WTC11 (cell line): ENCODE measurements around the gene GBP7. TPM values are rescaled to one million over a fixed set of nuclear protein-coding genes. Genes with fewer than 3 reads are reported as not detected.
A peak's percentile ranks its signal among the peaks of the same experiment; 100 is the strongest.

ENCODE experiments used
- ATAC-seq: fragments of 200-7000 bp; cut with Tn5 transposase; 2 replicates; pipeline ENCODE4 v1.10.0; 2021; ENCODE audit warnings: mild to moderate bottlenecking, moderate library complexity
- CTCF ChIA-PET: fragments of 300-600 bp; sonication (Branson Sonifier 250); formaldehyde crosslinking; loops from one replicate; lab custom pipeline; 2021; ENCODE audit warnings: antibody characterized with exemption; lab: Charles Lee
- POLR2A ChIA-PET: fragments of 350-600 bp; sonication (Branson Sonifier 250); formaldehyde crosslinking; loops from one replicate; lab custom pipeline; 2021; ENCODE audit warnings: antibody characterized with exemption; lab: Charles Lee
- DNase-seq: peaks from one replicate; pipeline ENCODE4 v3.0.0; 2021; ENCODE audit warnings: low spot score
- H3K27ac Mint-ChIP-seq: 2 replicates; pipeline ENCODE4 v1.8.0; 2021; ENCODE audit warnings: mixed read lengths
- H3K27me3 Mint-ChIP-seq: 2 replicates; pipeline ENCODE4 v1.8.0; 2021; ENCODE audit warnings: low read depth, mild to moderate bottlenecking, moderate library complexity, mixed read lengths
- H3K36me3 Mint-ChIP-seq: 2 replicates; pipeline ENCODE4 v1.8.0; 2021; ENCODE audit warnings: mixed read lengths
- H3K4me1 Mint-ChIP-seq: 2 replicates; pipeline ENCODE4 v1.8.0; 2022; ENCODE audit warnings: mixed read lengths
- H3K4me3 Mint-ChIP-seq: 2 replicates; pipeline ENCODE4 v1.8.0; 2021; ENCODE audit warnings: mild to moderate bottlenecking, moderate library complexity, mixed read lengths
- H3K9me3 Mint-ChIP-seq: 2 replicates; pipeline ENCODE4 v1.8.0; 2021; ENCODE audit warnings: mixed read lengths
- CREB1 ChIP-seq: sonication (generic); formaldehyde crosslinking; IDR thresholded peaks from 2 replicates; pipeline ENCODE4 v1.8.0; 2023; ENCODE audit warnings: mild to moderate bottlenecking, missing genetic modification reagents
- ELF4 ChIP-seq: sonication (generic); formaldehyde crosslinking; IDR thresholded peaks from 2 replicates; pipeline ENCODE4 v1.8.1; 2022; ENCODE audit warnings: low read depth, mild to moderate bottlenecking, moderate library complexity, missing genetic modification reagents
- FOXP4 ChIP-seq: sonication (generic); formaldehyde crosslinking; IDR thresholded peaks from 2 replicates; pipeline ENCODE4 v1.8.0; 2022; ENCODE audit warnings: mild to moderate bottlenecking, missing genetic modification reagents
- IRF1 ChIP-seq: sonication (generic); formaldehyde crosslinking; IDR thresholded peaks from 2 replicates; pipeline ENCODE4 v1.8.0; 2023; ENCODE audit warnings: missing genetic modification reagents
- IRF2 ChIP-seq: sonication (generic); formaldehyde crosslinking; IDR thresholded peaks from 2 replicates; pipeline ENCODE4 v1.8.0; 2022; ENCODE audit warnings: low read depth, missing genetic modification reagents, borderline replicate concordance
- NFYB ChIP-seq: sonication (generic); formaldehyde crosslinking; conservative IDR thresholded peaks from 2 replicates; pipeline ENCODE4 v1.8.0; 2022; ENCODE audit warnings: low read depth, missing genetic modification reagents
- NR1H2 ChIP-seq: sonication (generic); formaldehyde crosslinking; IDR thresholded peaks from 2 replicates; pipeline ENCODE4 v1.9.0; 2021; ENCODE audit warnings: mild to moderate bottlenecking, moderate library complexity, missing genetic modification reagents
- OVOL2 ChIP-seq: fragments of 250-450 bp; sonication (Bioruptor Pico); IDR thresholded peaks from 2 replicates; pipeline ENCODE4 v1.9.0; 2021; ENCODE audit warnings: mild to moderate bottlenecking, borderline replicate concordance
- PREB ChIP-seq: sonication (generic); formaldehyde crosslinking; IDR thresholded peaks from 2 replicates; pipeline ENCODE4 v1.8.1; 2022; ENCODE audit warnings: mild to moderate bottlenecking, missing genetic modification reagents, moderate library complexity, borderline replicate concordance
- PRRX2 ChIP-seq: fragments of 250-450 bp; sonication (Bioruptor Pico); IDR thresholded peaks from 2 replicates; pipeline ENCODE4 v1.8.0; 2021; ENCODE audit warnings: mild to moderate bottlenecking
- SMAD4 ChIP-seq: sonication (generic); formaldehyde crosslinking; IDR thresholded peaks from 2 replicates; pipeline ENCODE4 v1.8.0; 2022; ENCODE audit warnings: mild to moderate bottlenecking, missing genetic modification reagents
- SP1 ChIP-seq: sonication (generic); formaldehyde crosslinking; conservative IDR thresholded peaks from 2 replicates; pipeline ENCODE4 v1.8.1; 2022; ENCODE audit warnings: missing genetic modification reagents
- TCF7 ChIP-seq: sonication (generic); formaldehyde crosslinking; IDR thresholded peaks from 2 replicates; pipeline ENCODE4 v1.8.0; 2022; ENCODE audit warnings: mild to moderate bottlenecking, low read depth, missing genetic modification reagents, moderate library complexity
- TEAD1 ChIP-seq: sonication (generic); formaldehyde crosslinking; IDR thresholded peaks from 2 replicates; pipeline ENCODE4 v1.8.0; 2022; ENCODE audit warnings: mild to moderate bottlenecking, missing genetic modification reagents
- ZBTB21 ChIP-seq: sonication (generic); formaldehyde crosslinking; IDR thresholded peaks from 2 replicates; pipeline ENCODE4 v1.8.1; 2023; ENCODE audit warnings: mild to moderate bottlenecking, missing genetic modification reagents, borderline replicate concordance
- ZNF219 ChIP-seq: sonication (generic); formaldehyde crosslinking; IDR thresholded peaks from 2 replicates; pipeline ENCODE4 v1.8.0; 2023; ENCODE audit warnings: missing genetic modification reagents, mild to moderate bottlenecking, borderline replicate concordance
- ZNF423 ChIP-seq: fragments of 250-450 bp; sonication (Bioruptor Pico); IDR thresholded peaks from 2 replicates; pipeline ENCODE4 v2.1.2; 2022; ENCODE audit warnings: mild to moderate bottlenecking, moderate library complexity
- total RNA-seq: library from RNA; stranded (reverse); gene quantifications from 3 replicates; pipeline ENCODE4 v1.2.3, GENCODE V29; 2021
- TF ChIP-seq, protein P1 (sequence below): sonication (generic); formaldehyde crosslinking; conservative IDR thresholded peaks from 2 replicates; pipeline ENCODE4 v1.8.1; 2023; ENCODE audit warnings: mild to moderate bottlenecking, low read depth, missing genetic modification reagents, moderate library complexity
- TF ChIP-seq, protein P2 (sequence below): sonication (generic); formaldehyde crosslinking; IDR thresholded peaks from 2 replicates; pipeline ENCODE4 v1.8.1; 2023; ENCODE audit warnings: mild to moderate bottlenecking, missing genetic modification reagents, moderate library complexity
- TF ChIP-seq, protein P3 (sequence below): sonication (generic); formaldehyde crosslinking; IDR thresholded peaks from 2 replicates; pipeline ENCODE4 v1.8.0; 2022; ENCODE audit warnings: mild to moderate bottlenecking, missing genetic modification reagents
- TF ChIP-seq, protein P4 (sequence below): fragments of 250-450 bp; sonication (Bioruptor Pico); IDR thresholded peaks from 2 replicates; pipeline ENCODE4 v1.8.0; 2021; ENCODE audit warnings: mild to moderate bottlenecking
- TF ChIP-seq, protein P5 (sequence below): sonication (generic); formaldehyde crosslinking; IDR thresholded peaks from 2 replicates; pipeline ENCODE4 v1.8.1; 2023; ENCODE audit warnings: mild to moderate bottlenecking, missing genetic modification reagents, moderate library complexity
- TF ChIP-seq, protein P6 (sequence below): fragments of 250-450 bp; sonication (Bioruptor Pico); IDR thresholded peaks from 2 replicates; pipeline ENCODE4 v1.9.0; 2021; ENCODE audit warnings: moderate library complexity, mild to moderate bottlenecking, inconsistent platforms, borderline replicate concordance

GBP7 gene
- total RNA-seq, 1 experiment from 2014 or later, result not detected

GRCh38 chr1:89102021-89102420 is 73.8 kb downstream of the GBP7 start:
- TF ChIP-seq TCF7, result no peak
- no peak for TF ChIP-seq SP1
- TF ChIP-seq CREB1 (CRISPR knock-in tag), result no peak
- TF ChIP-seq ZNF219 (CRISPR knock-in tag), result no peak
- no peak for TF ChIP-seq NR1H2 (CRISPR knock-in tag)
- TF ChIP-seq IRF2, result no peak
- no peak for TF ChIP-seq SMAD4 (CRISPR knock-in tag)
- TF ChIP-seq, protein P1, sequence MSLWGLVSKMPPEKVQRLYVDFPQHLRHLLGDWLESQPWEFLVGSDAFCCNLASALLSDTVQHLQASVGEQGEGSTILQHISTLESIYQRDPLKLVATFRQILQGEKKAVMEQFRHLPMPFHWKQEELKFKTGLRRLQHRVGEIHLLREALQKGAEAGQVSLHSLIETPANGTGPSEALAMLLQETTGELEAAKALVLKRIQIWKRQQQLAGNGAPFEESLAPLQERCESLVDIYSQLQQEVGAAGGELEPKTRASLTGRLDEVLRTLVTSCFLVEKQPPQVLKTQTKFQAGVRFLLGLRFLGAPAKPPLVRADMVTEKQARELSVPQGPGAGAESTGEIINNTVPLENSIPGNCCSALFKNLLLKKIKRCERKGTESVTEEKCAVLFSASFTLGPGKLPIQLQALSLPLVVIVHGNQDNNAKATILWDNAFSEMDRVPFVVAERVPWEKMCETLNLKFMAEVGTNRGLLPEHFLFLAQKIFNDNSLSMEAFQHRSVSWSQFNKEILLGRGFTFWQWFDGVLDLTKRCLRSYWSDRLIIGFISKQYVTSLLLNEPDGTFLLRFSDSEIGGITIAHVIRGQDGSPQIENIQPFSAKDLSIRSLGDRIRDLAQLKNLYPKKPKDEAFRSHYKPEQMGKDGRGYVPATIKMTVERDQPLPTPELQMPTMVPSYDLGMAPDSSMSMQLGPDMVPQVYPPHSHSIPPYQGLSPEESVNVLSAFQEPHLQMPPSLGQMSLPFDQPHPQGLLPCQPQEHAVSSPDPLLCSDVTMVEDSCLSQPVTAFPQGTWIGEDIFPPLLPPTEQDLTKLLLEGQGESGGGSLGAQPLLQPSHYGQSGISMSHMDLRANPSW (CRISPR knock-in tag), result no peak
- TF ChIP-seq, protein P2, sequence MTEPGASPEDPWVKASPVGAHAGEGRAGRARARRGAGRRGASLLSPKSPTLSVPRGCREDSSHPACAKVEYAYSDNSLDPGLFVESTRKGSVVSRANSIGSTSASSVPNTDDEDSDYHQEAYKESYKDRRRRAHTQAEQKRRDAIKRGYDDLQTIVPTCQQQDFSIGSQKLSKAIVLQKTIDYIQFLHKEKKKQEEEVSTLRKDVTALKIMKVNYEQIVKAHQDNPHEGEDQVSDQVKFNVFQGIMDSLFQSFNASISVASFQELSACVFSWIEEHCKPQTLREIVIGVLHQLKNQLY, result no peak
- TF ChIP-seq IRF1, result no peak
- TF ChIP-seq ZBTB21 (CRISPR knock-in tag), result no peak
- TF ChIP-seq TEAD1 (CRISPR knock-in tag), result no peak
- TF ChIP-seq, protein P3, sequence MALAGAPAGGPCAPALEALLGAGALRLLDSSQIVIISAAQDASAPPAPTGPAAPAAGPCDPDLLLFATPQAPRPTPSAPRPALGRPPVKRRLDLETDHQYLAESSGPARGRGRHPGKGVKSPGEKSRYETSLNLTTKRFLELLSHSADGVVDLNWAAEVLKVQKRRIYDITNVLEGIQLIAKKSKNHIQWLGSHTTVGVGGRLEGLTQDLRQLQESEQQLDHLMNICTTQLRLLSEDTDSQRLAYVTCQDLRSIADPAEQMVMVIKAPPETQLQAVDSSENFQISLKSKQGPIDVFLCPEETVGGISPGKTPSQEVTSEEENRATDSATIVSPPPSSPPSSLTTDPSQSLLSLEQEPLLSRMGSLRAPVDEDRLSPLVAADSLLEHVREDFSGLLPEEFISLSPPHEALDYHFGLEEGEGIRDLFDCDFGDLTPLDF (CRISPR knock-in tag), result no peak
- no peak for TF ChIP-seq ELF4
- TF ChIP-seq OVOL2, result no peak
- no peak for TF ChIP-seq NFYB (CRISPR knock-in tag)
- TF ChIP-seq, protein P4, sequence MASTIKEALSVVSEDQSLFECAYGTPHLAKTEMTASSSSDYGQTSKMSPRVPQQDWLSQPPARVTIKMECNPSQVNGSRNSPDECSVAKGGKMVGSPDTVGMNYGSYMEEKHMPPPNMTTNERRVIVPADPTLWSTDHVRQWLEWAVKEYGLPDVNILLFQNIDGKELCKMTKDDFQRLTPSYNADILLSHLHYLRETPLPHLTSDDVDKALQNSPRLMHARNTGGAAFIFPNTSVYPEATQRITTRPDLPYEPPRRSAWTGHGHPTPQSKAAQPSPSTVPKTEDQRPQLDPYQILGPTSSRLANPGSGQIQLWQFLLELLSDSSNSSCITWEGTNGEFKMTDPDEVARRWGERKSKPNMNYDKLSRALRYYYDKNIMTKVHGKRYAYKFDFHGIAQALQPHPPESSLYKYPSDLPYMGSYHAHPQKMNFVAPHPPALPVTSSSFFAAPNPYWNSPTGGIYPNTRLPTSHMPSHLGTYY, result no peak
- TF ChIP-seq, protein P5, sequence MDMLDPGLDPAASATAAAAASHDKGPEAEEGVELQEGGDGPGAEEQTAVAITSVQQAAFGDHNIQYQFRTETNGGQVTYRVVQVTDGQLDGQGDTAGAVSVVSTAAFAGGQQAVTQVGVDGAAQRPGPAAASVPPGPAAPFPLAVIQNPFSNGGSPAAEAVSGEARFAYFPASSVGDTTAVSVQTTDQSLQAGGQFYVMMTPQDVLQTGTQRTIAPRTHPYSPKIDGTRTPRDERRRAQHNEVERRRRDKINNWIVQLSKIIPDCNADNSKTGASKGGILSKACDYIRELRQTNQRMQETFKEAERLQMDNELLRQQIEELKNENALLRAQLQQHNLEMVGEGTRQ (CRISPR knock-in tag), result no peak
- no peak for TF ChIP-seq PRRX2 (CRISPR knock-in tag)
- Mint-ChIP-seq H3K4me3 (no peak overlapping the region), H3K27me3 (no peaks in the 10 kb centered on the region; the same call in 1 of the 2 replicates), H3K36me3 (peaks cover 6% of the 10 kb centered on the region), H3K9me3 (peaks cover 25% of the 10 kb centered on the region), H3K4me1 (peaks cover 12% of the 10 kb centered on the region), H3K27ac (no peak overlapping the region)
- ChIA-PET POLR2A (no interaction called here), CTCF (no interaction called here)
- no peak for ATAC-seq
- no peak for DNase-seq

DNA sequence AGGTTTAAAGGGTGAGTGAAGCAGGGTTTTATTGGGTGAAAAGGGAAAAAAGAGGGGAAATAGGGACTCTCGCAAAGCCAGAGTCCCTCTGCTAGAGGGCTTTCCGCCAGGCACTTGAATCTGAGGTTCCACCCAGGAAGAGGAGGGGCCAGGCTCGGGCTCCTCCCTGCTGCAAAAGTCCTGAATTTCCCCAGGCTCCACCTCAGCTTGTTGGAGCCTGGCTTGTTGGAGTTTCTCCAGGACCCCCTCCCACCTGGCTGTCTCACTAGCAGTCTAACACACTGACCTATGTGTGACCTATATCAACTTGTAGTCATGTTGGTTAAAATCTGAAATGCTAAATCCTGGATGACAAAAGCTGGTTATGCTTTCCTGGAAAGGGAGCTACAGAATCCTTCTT is 75.4 kb downstream of the GBP7 start:
- no peak overlapping the region for H3K4me3 Mint-ChIP-seq
- ATAC-seq, result peak; percentile 90
- H3K27me3 Mint-ChIP-seq, result no peaks in the 10 kb centered on the region; the same call in 1 of the 2 replicates
- POLR2A ChIA-PET, result no interaction called here
- no peak overlapping the region for H3K27ac Mint-ChIP-seq
- CTCF ChIA-PET, result interaction anchor here (2.6 kb wide), 1 partner anchor 15 kb away, joined by 11 read pairs; no protein-coding TSS in a partner anchor
- peaks cover 41% of the 10 kb centered on the region for H3K9me3 Mint-ChIP-seq
- DNase-seq, result peak; percentile 26
- H3K4me1 Mint-ChIP-seq, result peaks cover 12% of the 10 kb centered on the region
- H3K36me3 Mint-ChIP-seq, result peaks cover 20% of the 10 kb centered on the region
- TF ChIP-seq ZNF423 (no peak), PREB (CRISPR knock-in tag) (no peak), FOXP4 (no peak)
- TF ChIP-seq, protein P6, sequence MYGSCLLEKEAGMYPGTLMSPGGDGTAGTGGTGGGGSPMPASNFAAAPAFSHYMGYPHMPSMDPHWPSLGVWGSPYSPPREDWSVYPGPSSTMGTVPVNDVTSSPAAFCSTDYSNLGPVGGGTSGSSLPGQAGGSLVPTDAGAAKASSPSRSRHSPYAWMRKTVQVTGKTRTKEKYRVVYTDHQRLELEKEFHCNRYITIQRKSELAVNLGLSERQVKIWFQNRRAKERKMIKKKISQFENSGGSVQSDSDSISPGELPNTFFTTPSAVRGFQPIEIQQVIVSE (CRISPR knock-in tag), result no peak
